Ramos (cell line): ENCODE data around the gene SOS1.
"Not testable (repeated sequence)": the region's sequence is repeated elsewhere in the genome, so short reads cannot be mapped to it uniquely, and the experiment has no call there.

Experiments used
- in situ Hi-C: fragments of 300-500 bp; cut with MboI; formaldehyde crosslinking; loops from one replicate; pipeline ENCODE4 v1.14.3; 2022; ENCODE audit warnings: low sequenced_read_pairs; ENCODE audit not compliant: unreplicated experiment

SOS1 gene

DNA sequence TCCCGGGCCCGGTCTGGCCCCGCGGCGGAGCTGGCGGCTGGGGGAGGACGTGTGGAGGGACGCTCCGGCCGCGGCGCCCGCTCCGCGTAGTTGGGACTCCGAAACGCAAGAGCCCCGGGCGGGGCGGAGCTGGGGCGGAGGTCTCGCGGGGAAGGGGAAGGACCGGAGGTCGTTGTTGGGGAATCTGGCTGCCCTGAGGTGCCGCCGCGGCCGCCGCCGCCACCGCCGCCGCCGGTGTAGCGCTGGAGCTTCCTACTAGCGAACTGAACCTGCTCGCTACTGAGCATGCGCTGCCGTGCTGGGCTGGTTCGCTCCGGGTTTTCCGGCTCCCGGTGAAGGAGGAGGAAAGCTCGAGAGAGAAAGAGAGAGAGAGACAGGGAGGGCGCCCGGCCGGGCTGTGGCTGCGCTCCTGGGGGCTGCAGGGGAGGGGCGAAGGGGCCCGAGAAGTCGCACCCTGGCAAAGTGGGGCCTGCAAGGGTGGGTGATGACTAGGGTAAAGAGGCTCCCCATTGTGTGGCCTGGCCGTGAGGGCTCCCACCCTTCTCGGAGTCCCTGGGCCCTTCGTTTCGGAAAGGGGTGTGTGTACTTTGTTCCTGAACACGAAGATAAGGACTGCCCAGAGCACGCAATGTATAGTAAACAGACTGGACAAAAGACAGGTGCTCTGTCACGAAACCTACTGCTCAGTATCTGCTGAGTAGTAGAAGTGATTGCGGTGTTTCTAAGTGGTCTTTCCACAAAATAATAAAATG, at the start of gene SOS1:
SOS1 (minus strand) TSS at position 281 of the 752 bp plus-strand sequence. CDS start 629 bp downstream, outside the sequence.
- in situ Hi-C loops, result no loop called here

DNA sequence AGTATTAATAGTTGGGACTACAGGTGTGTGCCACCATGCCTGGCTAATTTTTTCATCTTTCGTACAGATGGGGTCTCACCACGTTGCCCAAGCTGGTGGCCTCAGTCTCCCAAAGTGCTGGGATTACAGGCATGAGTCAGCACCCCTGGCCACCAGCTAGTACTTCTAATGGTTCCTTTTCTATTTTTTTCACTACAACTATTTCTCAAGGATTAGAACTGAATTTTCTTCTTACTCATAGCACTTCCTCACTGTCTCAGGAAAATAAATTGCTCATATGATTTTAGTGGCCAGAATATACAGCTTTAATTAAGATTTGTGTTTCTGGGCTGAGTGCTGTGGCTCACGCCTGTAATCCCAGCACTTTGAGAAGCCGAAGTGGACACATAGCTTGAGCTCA, 43.2 kb upstream of the SOS1 start:
- in situ Hi-C loops, result no loop called here

DNA sequence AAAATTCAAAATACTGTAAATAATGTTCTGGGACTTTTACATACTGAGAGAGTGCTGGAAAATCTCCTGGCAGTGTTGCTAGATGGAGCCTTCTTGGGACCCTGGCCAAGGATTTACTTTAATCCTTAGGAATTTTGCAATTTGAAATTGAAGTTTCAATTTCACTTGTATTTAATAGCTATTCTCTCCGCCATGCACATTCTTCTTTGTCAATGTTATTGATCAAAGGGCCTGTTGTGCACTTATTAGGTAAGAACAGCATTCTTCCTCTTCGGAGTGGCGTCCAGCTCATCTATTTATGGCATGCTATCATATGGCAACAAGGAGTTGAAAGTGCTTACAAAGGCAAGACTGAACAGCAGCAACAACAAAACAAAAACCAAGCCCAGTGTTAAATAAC, 40.1 kb upstream of the SOS1 start:
- in situ Hi-C loops, result no loop called here

DNA sequence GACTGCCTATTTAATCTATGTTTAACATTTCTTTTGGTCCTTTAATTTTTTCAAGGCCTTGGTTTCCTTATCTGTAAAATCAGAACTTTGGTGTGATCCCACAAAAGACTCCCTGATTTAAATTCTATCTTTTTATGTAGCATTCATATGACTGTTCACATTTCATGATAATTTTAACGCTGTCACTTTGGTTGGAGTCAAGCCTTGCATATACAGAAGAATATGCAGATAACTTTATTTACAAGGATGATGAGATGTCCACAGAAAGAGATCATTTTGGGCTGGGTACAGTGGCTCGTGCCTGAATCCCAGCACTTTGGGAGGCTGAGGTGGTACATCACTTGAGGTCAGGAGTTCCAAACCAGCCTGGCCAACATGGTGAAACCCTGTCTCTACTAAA, 38.4 kb upstream of the SOS1 start:
- in situ Hi-C loops, result no loop called here

DNA sequence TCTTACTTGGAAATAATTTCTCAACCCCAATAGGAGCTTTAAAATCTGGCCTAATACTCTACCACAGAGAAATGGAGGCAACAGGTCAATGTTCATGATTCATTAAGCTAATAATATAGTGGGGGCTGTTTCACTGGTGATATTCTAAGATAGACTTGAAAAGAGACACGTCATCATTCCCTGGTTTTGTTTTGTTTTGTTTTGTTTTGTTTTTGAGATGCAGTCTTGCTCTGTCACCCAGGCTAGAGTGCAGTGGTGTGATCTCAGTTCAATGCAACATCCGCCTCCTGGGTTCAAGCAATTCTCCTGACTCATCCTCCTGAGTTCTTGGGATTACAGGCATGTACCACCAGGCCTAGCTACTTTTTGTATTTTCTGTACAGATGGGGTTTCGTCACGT, 37.5 kb upstream of the SOS1 start:
- in situ Hi-C loops, result no loop called here

DNA sequence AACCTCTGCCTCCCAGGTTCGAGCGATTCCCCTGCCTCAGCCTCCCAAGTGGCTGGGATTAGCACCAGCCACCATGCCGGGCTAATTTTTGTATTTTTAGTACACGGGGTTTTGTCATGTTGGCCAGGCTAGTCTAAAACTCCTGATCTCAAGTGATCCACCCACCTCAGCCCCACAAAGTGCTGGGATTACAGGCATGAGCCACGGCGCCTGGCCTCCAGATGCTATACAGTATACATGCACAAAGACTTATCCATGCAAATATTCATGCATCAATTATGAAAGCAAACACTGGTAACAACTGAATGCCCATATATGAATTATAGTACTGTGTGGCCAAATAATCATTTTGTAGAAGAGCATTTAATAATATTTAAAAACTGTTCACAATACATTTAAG, 36.0 kb upstream of the SOS1 start:
- in situ Hi-C loops, result no loop called here

DNA sequence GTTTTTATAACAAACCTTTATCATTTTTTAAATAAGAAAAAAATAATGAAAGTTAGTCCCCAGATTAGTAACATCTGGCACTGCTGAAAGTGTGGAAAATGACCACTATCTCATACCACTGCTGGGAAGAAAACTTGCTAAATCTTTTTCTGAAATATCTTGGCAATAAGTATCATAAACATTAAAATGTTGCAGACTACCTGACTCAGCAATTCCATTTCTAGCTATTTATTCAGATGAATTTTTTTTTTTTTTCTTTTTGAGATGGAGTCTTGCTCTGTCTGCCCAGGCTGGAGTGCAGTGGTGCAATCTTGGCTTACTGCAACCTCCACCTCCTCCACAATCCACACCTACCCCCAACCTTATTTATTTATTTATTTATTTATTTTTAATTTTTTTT, 35.3 kb upstream of the SOS1 start:
- in situ Hi-C loops, result no loop called here

DNA sequence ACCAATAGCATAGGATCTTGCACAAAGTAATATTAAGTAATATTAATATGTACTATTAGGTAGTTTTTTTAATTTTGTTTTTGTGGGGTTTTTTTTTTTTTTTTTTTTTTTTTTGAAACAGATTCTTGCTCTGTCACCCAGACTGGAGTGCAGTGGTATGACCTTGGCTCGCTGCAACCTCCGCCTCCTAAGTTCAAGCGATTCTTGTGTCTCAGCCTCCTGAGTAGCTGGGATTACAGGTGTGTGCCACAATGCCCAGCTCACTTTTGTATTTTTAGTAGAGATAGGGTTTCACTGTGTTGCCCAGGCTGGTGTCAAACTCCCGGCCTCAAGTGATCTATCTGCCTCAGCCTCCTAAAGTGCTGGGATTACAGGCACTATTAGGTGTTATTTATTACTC, 34.7 kb upstream of the SOS1 start:
- in situ Hi-C loops, result not testable (repeated sequence)

DNA sequence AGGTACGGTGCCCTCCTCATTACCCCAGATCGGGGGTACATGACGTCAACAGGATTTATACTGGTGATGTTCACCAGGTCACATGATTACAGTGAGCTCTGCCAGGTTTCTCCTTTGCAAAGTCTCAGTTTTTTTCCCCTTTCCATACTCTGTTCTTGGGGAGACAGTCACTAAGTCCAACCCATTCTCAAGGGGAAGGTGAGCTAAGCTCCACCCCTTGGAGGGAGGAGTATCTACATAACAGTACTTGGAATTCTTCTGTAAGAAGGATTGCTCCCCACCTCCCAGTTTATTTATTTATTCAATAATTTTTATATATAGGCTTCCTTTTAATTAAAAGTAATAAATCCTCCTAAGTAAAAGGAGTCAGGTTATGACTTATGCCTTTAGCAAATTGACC, 34.1 kb upstream of the SOS1 start:
- in situ Hi-C loops, result no loop called here

DNA sequence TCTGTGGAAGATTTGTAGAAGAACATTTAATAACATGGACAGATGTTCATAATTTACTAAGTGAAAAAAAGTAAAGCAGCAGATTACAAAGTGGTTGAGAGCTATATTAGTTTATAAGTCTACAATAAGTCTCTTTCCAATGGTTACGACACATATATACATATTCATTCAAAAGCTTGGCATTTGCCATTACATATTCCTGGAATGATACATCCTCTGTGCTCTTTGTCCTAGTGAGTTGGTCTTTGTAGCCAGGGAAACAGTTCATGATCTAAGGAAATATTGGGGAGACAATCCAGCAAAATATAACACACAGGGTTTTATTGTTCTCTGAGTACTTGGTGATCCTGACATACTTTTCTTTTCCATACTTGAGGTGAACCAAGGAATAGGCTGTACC, 32.5 kb upstream of the SOS1 start:
- in situ Hi-C loops, result no loop called here

DNA sequence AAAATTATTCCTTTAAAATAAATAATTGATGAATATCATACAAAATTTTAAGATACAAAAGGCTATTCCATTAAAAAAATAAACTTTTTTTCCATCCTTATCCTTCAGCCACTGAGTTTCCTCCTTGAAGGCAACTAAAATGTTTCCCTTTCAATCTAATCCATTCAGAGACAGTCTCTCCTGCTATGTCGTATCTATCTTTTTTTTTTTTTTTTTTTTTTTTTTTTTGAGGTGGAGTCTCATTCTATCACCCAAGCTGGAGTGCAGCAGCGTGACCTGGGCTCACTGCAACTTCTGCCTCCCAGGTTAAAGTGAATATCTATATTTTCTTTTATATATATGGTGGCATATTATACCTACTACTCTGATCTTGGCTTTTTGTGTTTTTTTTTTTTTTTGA, 31.7 kb upstream of the SOS1 start:
- in situ Hi-C loops, result no loop called here

DNA sequence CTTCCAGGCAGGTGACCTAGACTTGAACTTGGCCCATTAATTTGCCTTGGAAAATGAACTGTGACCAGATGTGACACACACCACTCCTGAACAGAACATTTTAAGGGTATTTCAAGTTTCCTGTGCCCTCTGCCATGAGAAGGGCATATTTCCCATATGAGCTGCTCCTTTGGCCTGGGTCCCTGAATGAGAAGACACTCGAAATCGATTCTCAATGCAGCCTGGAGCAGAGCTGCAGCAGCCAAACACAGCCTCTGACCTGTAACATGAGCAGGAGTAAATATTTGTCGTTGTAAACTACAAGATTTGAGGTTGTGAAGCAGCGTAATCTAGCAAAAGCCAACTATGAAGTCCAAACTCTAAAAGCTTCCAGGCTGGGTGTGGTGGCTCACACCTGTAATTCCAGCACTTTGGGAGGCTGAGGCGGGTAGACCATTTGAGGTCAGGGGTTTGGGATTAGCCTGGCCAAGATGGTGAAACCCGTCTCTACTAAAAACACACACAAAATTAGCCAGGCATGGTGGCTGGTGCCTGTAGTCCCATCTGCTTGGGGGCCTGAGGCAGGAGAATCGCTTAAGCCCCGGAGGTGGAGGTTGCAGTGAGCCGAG, 30.1 kb upstream of the SOS1 start:
- in situ Hi-C loops, result no loop called here

DNA sequence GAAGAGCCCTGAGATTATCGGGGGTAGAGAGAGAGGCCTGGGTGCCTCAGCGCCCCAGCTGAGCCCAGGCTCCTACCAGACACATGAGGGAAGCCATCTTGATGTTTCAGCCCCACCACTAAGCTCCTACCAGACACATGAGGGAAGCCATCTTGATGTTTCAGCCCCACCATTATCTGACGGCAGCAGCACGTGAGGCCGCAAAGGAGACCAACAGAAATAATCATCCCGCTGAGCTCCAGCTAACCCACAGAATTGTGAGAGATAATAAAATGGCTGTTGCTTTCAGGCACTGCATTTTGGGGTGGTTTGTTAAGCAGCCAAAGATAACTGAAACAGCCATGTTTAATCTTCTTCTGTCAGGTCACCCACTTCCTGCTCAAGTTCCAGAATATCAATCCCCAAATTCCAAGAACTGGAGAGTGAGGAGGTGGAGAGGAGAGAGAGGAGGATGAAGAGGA, 29.3 kb upstream of the SOS1 start:
- in situ Hi-C loops, result no loop called here

DNA sequence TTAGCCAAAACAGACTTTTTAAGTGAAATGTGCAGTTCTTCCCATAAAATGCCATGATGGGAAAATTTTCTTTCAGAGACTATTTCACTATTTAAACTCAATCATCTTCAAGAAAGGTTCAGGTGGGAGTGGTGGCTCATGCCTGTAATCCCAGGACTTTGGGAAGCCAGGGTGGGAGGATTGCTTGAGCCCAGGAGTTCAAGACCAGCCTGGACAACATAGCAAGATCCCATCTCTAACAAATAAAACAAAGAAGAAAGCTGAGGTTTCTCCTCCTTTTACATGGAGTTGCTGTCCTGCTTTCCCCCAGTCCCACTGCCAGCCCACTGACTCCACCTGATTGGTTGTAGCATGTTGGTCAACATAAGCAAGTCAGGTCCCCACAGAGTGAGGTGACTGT, 25.8 kb upstream of the SOS1 start:
- in situ Hi-C loops, result no loop called here

DNA sequence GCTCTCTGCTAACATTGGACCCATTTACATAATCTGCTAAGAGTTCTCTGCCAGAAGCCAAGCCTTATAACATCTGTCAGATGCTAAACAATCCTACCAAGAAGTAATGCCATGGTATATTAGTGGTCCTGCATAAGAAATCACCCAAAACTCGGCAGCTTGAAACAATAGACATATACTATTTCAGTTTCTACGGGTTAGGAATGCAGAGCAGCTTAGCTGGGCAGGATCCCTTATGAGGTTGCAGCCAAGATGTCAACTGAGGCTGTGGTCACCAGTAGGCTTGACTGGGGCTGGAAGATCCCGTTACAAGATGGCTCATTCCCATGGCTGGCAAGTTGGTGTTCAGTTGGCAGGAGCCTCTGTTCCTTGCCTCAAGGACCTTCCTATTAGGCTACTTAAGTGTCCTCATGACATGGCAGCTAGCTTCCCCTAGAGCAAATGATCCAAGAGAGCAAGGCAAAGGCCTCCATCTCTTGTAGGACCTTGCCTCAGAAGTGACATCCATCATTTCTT, 25.1 kb upstream of the SOS1 start:
- in situ Hi-C loops, result no loop called here

DNA sequence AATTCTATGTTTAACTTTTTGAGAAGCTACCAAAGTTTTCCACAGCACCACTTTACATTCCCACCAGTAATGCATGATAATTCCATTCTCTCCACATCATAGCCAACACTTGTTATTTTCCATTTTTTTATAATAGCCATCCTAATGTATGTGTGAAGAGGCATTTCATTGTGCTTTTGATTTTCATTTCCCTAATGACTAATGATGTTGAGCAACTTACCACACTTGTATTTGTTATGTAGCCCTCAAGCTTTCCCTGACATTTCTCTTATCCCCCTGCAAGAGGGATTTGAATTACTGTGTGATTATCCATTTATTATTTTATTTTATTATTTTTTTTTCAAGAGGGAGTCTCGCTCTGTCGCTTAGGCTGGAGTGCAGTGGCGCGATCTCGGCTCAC, 23.6 kb upstream of the SOS1 start:
- in situ Hi-C loops, result no loop called here

DNA sequence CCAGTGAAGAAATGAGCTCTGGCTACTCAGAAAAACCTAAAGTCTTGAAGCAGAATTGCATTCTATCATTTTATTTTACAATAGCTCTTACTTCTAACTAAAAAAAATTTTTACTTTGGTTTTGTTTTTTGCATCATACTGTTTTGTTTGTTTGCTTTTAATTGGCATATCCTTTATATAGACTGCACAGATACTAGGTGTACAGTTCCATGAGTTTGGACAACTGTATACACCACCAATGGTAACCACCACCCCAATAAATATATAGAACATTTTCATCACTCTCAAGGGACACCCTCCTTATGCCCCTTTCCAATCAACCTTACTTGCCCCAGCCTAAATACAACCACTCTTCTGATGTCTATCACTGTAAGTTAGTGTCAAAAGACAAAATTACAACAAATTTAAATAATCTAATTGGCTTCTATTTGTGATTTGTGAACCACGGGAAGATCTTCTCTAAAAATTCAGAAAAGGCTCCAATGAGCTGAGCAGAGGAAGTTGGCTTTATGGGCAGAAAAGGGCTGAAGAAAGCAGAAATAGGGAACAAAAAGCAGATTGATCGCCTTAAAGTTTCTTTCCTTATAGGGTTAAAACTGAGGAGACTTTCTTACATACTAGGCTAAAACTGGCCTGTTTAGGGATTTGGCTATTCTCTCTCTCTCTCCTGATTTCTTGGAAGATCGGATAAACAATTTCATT, 22.2 kb upstream of the SOS1 start:
- in situ Hi-C loops, result no loop called here

DNA sequence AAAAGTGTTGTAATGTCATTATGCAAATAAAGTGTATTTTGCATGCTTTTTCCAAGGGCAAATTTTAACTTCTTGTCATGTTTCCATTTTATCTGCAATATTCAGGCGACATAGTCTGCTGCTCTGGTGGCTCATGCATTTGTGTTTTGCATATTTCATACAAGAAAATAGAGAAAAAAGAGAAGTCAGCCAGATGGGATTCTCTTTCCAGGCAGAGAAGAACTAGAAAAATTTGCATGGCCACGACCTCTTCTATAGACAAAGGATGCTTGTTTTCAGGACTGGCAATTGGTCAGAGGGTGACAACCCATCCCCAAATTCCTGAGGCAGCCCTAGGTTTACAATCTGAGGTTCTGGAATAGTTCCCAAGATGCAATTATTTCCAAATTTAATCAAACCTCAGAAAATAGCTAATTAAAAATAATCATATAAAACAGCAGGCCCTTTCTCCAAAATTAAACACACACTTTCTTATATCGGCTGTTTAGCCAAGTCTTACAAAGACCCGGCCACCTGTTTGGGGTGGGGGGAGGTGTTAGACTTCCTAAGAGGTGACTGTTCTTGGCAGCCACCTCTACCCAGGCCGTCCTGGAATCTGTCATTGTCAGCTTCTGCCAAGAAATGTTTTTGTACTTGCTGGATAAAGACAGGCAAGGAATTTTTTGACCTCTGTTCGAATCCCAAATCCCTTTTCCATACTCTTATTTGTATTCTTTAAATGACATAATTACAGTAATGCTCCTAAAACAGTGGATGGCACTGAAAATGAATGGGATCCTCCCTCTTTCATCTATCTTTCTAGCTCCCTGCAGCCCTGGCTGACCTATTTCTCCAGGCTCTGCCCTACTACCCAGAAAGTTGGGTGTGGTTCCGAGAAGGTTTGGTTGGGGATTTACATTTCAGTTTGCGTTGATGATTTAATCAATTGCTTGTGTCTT, 20.8 kb upstream of the SOS1 start:
- in situ Hi-C loops, result no loop called here

DNA sequence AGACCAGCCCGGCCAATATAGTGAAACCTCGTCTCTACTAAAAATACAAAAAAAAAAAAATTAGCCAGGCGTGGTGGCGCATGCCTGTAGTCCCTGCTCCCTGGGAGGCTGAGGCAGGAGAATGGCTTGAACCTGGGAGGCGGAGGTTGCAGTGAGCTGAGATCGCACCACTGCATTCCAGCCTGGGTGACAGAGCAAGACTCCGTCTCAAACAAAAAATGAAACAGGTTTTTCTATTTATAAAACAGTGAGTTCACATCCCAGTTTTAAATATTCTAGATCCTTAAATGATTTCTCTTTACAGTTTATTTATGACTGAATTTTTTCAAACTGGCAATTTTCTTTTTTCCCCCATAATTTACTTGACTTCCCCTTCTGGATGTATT, 20.1 kb upstream of the SOS1 start:
- in situ Hi-C loops, result not testable (repeated sequence)

DNA sequence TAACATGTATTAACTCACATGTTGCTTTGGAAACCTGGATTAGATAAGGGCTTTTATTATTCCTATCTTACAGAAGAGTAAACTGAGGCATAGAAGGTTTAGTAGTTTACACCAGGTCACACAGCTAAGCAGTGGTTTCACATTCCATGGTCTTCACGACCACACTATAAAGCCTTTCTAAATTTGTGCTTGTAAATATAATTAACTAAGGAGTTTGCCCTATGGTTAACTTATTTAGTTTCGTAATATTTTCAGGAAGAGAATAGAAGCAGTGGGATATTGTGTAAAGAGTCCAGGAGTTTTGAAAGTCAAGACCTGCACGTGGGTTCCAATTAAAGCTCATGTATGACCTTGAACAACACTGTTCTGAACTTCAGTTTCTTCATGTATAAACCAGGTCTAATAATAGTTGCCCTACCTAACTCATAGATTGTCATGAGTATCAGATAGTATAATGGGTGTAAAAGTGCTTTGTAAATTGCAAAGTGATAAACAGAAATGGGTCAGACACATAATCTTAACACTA, 19.5 kb upstream of the SOS1 start:
- in situ Hi-C loops, result no loop called here
